ENCODE results near the gene NEK11. TPM values are rescaled to one million over a fixed set of nuclear protein-coding genes. Genes with fewer than 3 reads are reported as not detected.

NEK11 gene
- total and polyA plus RNA-seq, 4 donors, result 2.4 to 14.5 (median 4.5) TPM

GRCh38 chr3:131082246-131082645 lies 55.6 kb downstream of the NEK11 start:
- no peak for ATAC-seq (ENCODE audit: low FRiP score)
- intact Hi-C loops (cut with DNase I), result no loop called here

DNA sequence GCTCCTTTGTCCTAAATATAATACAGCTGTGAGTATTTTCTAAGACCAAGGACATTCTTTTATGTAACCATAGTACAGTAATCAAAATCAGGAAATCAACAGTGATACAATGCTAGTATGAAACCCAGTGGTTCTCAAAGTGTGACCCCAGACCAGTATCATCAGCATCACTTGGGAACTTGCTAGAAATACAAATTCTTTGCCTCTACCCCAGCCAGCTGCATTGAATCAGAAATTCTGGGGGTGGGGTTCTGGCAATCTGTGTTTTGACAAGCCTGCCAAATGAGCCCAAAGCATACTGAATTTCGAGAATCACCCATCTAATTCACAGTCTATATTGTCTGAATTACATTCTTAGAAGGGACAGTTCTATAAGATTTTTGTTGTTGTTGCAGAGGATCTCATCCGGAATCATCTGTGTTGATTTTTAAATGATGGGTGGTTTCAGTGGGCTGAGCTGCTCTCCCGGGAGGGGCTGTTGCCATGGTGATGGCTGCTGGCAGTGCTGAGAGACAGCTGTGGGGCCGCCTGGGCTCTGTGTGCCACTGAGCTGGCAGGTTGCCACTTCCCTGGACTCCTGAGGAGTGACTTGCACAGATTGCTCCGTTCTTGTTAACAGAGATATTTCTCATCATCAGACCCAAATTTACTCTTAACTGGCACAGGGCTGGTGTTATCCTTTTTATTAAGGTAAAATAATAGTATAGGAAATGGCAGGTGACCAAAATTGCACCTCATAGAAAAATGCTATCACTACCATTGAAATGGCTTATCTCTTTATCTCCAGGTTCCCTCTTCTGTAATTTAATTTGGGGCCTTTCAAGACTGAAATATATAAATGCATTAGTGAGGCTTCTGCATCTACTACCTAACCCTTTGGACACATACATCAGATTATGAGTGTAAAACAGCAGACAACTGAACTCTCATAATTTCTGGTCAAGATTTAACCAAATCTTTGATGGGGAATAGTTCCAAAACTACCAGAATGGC lies 56.5 kb downstream of the NEK11 start:
- H3K4me3 ChIP-seq (ENCODE audit: low read length in 2 of 2), result no peak overlapping the region
- no peaks in the 10 kb centered on the region for H3K9me3 ChIP-seq (ENCODE audit: control insufficient read depth, low read length)

More at GRCh38 chr3:131082246-131082645, 55.6 kb downstream of the NEK11 start:
- Histone ChIP-seq H3K27me3 (ENCODE audit: control insufficient read depth in 1 of 2, insufficient read depth in 2 of 2, low read length in 1 of 2) (no peaks in the 10 kb centered on the region), H3K9me3 (ENCODE audit: control insufficient read depth, low read length) (no peaks in the 10 kb centered on the region), H3K27ac (ENCODE audit: low read depth in 1 of 2, low read length in 2 of 2) (no peak overlapping the region), H3K36me3 (ENCODE audit: control insufficient read depth in 1 of 2, insufficient read depth in 2 of 2, low read length in 1 of 2) (no peaks in the 10 kb centered on the region), H3K4me1 (ENCODE audit: control insufficient read depth in 1 of 2, insufficient read depth in 2 of 2, low read length in 2 of 2) (peaks cover 0 to 4% of the 10 kb centered on the region in 2 donors), H3K4me3 (ENCODE audit: low read length in 2 of 2) (no peak overlapping the region)
- DNase-seq, result no peak
- WGBS, 2 donors, result 98 to 99% methylated on average over 4 of the region's 4 CpGs

GRCh38 chr3:131091768-131092167 lies 65.1 kb downstream of the NEK11 start:
- WGBS, 2 donors, result 78 to 88% methylated on average over 3 of the region's 3 CpGs
- Histone ChIP-seq H3K36me3 (ENCODE audit: control insufficient read depth in 1 of 2, insufficient read depth in 2 of 2, low read length in 1 of 2) (no peaks in the 10 kb centered on the region), H3K4me1 (ENCODE audit: control insufficient read depth in 1 of 2, insufficient read depth in 2 of 2, low read length in 2 of 2) (no peaks in the 10 kb centered on the region), H3K27me3 (ENCODE audit: control insufficient read depth in 1 of 2, insufficient read depth in 2 of 2, low read length in 1 of 2) (no peaks in the 10 kb centered on the region), H3K27ac (ENCODE audit: low read depth in 1 of 2, low read length in 2 of 2) (no peak overlapping the region), H3K9me3 (ENCODE audit: control insufficient read depth, low read length) (no peaks in the 10 kb centered on the region), H3K4me3 (ENCODE audit: low read length in 2 of 2) (no peak overlapping the region)
- no peak for DNase-seq
- no peak for ATAC-seq (ENCODE audit: low FRiP score)
- intact Hi-C loops (cut with DNase I), result no loop called here

More for the DNA sequence above, 56.5 kb downstream of the NEK11 start:
- ATAC-seq (ENCODE audit: low FRiP score), result no peak
- intact Hi-C loops (cut with DNase I), result no loop called here
- H3K4me1 ChIP-seq (ENCODE audit: control insufficient read depth in 1 of 2, insufficient read depth in 2 of 2, low read length in 2 of 2), result peaks cover 0 to 4% of the 10 kb centered on the region in 2 donors
- H3K27me3 ChIP-seq (ENCODE audit: control insufficient read depth in 1 of 2, insufficient read depth in 2 of 2, low read length in 1 of 2), result no peaks in the 10 kb centered on the region
- peak in 1 of 2 donors; percentile 73 for DNase-seq
- 10 to 16% methylated on average over 5 of the region's 5 CpGs for WGBS, 2 donors
- H3K36me3 ChIP-seq (ENCODE audit: control insufficient read depth in 1 of 2, insufficient read depth in 2 of 2, low read length in 1 of 2), result no peaks in the 10 kb centered on the region
- H3K27ac ChIP-seq (ENCODE audit: low read depth in 1 of 2, low read length in 2 of 2), result no peak overlapping the region

DNA sequence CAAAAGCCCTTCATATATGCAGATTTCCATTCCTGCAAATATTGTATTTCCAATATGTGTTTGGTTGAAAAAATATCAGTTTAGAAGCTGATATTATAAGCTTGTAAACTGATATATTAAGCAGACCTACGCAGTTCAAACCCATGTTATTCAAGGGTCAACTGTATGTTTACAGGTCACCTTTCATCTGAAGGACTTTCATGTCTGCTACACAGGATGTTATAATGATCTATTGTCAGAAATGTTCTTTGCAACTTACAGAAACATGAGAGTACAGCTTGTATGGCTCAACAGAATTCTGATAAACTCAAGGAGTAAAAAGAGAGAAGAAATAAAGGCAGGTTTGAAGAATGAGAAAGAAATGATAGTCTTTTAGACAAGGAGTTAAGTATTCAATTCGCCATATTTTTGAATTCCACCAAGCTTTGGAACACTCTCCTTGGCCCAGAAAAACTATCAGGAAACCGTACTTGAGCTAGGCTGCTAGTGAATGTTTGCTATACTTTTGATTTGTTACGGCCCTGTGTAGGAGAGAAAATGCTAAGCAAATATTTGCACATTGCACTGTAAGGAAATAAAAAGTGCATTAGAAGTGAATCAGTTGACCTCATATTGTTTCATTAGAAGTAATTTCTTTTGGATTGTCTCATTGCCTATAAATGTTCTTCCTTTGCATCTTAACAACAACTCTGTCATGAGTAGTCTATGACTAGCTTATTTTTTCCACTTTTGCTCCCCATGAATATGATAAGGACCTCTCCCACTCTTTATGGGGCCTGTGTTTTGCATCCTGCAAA lies 81.2 kb downstream of the NEK11 start:
- no peak for ATAC-seq (ENCODE audit: low FRiP score)
- H3K27me3 ChIP-seq (ENCODE audit: control insufficient read depth in 1 of 2, insufficient read depth in 2 of 2, low read length in 1 of 2), result no peaks in the 10 kb centered on the region
- no peaks in the 10 kb centered on the region for H3K4me1 ChIP-seq (ENCODE audit: control insufficient read depth in 1 of 2, insufficient read depth in 2 of 2, low read length in 2 of 2)
- H3K4me3 ChIP-seq (ENCODE audit: low read length in 2 of 2), result no peak overlapping the region
- no peaks in the 10 kb centered on the region for H3K9me3 ChIP-seq (ENCODE audit: control insufficient read depth, low read length)
- no peaks in the 10 kb centered on the region for H3K36me3 ChIP-seq (ENCODE audit: control insufficient read depth in 1 of 2, insufficient read depth in 2 of 2, low read length in 1 of 2)
- WGBS, 2 donors, result 73 to 76% methylated on average over 4 of the region's 4 CpGs
- DNase-seq, result no peak
- intact Hi-C loops (cut with DNase I), result no loop called here
- no peak overlapping the region for H3K27ac ChIP-seq (ENCODE audit: low read depth in 1 of 2, low read length in 2 of 2)

GRCh38 chr3:131109156-131109555 lies 82.5 kb downstream of the NEK11 start:
- Histone ChIP-seq H3K36me3 (ENCODE audit: control insufficient read depth in 1 of 2, insufficient read depth in 2 of 2, low read length in 1 of 2) (no peaks in the 10 kb centered on the region), H3K27me3 (ENCODE audit: control insufficient read depth in 1 of 2, insufficient read depth in 2 of 2, low read length in 1 of 2) (no peaks in the 10 kb centered on the region), H3K27ac (ENCODE audit: low read depth in 1 of 2, low read length in 2 of 2) (no peak overlapping the region), H3K4me1 (ENCODE audit: control insufficient read depth in 1 of 2, insufficient read depth in 2 of 2, low read length in 2 of 2) (no peaks in the 10 kb centered on the region), H3K9me3 (ENCODE audit: control insufficient read depth, low read length) (no peaks in the 10 kb centered on the region), H3K4me3 (ENCODE audit: low read length in 2 of 2) (no peak overlapping the region)
- DNase-seq (no peak), ATAC-seq (ENCODE audit: low FRiP score) (no peak)
- intact Hi-C loops (cut with DNase I), result no loop called here

DNA sequence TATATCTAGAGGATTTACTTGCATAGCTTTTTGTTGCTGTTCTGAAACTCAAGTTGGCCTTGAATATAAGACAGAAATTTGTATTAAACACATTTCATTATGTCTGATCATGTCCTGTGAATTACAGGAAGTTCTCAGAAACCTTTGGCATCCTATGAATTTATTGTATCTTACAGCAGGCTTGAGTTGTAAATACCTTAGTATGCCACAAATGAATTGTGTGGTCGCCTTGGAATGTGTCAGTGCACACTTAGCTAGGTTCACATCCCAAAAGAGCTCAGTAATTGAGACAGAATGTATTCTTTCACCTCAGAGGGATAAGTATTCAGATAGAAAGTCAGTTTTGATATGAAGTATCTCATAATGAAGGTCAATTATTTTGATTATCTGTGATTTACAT lies 83.4 kb downstream of the NEK11 start:
- H3K27ac ChIP-seq (ENCODE audit: low read depth in 1 of 2, low read length in 2 of 2), result no peak overlapping the region
- H3K36me3 ChIP-seq (ENCODE audit: control insufficient read depth in 1 of 2, insufficient read depth in 2 of 2, low read length in 1 of 2), result no peaks in the 10 kb centered on the region
- no peaks in the 10 kb centered on the region for H3K27me3 ChIP-seq (ENCODE audit: control insufficient read depth in 1 of 2, insufficient read depth in 2 of 2, low read length in 1 of 2)
- WGBS, 2 donors, result 83 to 90% methylated on average over 1 of the region's 1 CpG
- intact Hi-C loops (cut with DNase I), result no loop called here
- DNase-seq (no peak), ATAC-seq (ENCODE audit: low FRiP score) (no peak)
- no peak overlapping the region for H3K4me3 ChIP-seq (ENCODE audit: low read length in 2 of 2)
- H3K9me3 ChIP-seq (ENCODE audit: control insufficient read depth, low read length), result no peaks in the 10 kb centered on the region
- H3K4me1 ChIP-seq (ENCODE audit: control insufficient read depth in 1 of 2, insufficient read depth in 2 of 2, low read length in 2 of 2), result no peaks in the 10 kb centered on the region

- WGBS, 2 donors, result 46 to 55% methylated on average over 3 of the region's 3 CpGs
- no peak for ATAC-seq (ENCODE audit: low FRiP score)
Measured at GRCh38 chr3:131114256-131114655, 87.6 kb downstream of the NEK11 start.

DNA sequence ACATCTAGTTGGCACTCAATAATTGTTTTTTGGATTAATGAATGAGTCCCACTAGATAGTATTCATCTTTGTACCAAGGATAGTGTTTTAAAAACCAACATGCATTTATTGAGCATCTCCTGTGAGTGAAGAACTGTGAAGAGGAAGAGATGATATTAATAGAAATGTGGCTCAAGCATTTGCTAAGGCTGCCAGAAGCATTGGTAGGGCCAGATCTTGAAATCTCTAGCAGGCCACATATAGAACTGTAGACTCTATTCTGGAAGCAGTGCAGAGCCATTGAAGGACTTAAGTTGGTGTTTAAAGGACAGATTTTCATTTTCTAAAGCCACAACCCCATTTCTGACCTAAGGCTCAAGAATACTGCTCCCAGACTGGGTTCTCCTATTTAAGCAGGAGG lies 99.0 kb downstream of the NEK11 start:
- ATAC-seq (ENCODE audit: low FRiP score) (no peak), DNase-seq (no peak)
- Histone ChIP-seq H3K27ac (ENCODE audit: low read depth in 1 of 2, low read length in 2 of 2) (no peak overlapping the region), H3K9me3 (ENCODE audit: control insufficient read depth, low read length) (peaks cover 2% of the 10 kb centered on the region), H3K4me1 (ENCODE audit: control insufficient read depth in 1 of 2, insufficient read depth in 2 of 2, low read length in 2 of 2) (no peaks in the 10 kb centered on the region), H3K4me3 (ENCODE audit: low read length in 2 of 2) (no peak overlapping the region), H3K27me3 (ENCODE audit: control insufficient read depth in 1 of 2, insufficient read depth in 2 of 2, low read length in 1 of 2) (no peaks in the 10 kb centered on the region), H3K36me3 (ENCODE audit: control insufficient read depth in 1 of 2, insufficient read depth in 2 of 2, low read length in 1 of 2) (no peaks in the 10 kb centered on the region)
- intact Hi-C loops (cut with DNase I), result no loop called here

More at GRCh38 chr3:131114256-131114655, 87.6 kb downstream of the NEK11 start:
- H3K27me3 ChIP-seq (ENCODE audit: control insufficient read depth in 1 of 2, insufficient read depth in 2 of 2, low read length in 1 of 2), result no peaks in the 10 kb centered on the region
- H3K4me3 ChIP-seq (ENCODE audit: low read length in 2 of 2), result no peak overlapping the region
- no peaks in the 10 kb centered on the region for H3K4me1 ChIP-seq (ENCODE audit: control insufficient read depth in 1 of 2, insufficient read depth in 2 of 2, low read length in 2 of 2)
- no peak for DNase-seq
- no peak overlapping the region for H3K27ac ChIP-seq (ENCODE audit: low read depth in 1 of 2, low read length in 2 of 2)
- no peaks in the 10 kb centered on the region for H3K36me3 ChIP-seq (ENCODE audit: control insufficient read depth in 1 of 2, insufficient read depth in 2 of 2, low read length in 1 of 2)
- no peaks in the 10 kb centered on the region for H3K9me3 ChIP-seq (ENCODE audit: control insufficient read depth, low read length)
- intact Hi-C loops (cut with DNase I), result no loop called here

Data from aorta (tissue), 5 donors.